Measurements from ENCODE around the gene MDM1.

MDM1 gene

GRCh38 chr12:68321140-68321539 lies 11.0 kb downstream of the MDM1 start:
- Histone ChIP-seq H3K4me1 (ENCODE audit: control insufficient read depth, low read depth, low read length) (no peaks in the 10 kb centered on the region), H3K23ac (ENCODE audit: low read length) (no peak overlapping the region), H3K79me2 (ENCODE audit: control insufficient read depth, insufficient read depth, low read length) (no peaks in the 10 kb centered on the region), H2BK15ac (replicated peaks; ENCODE audit: low read depth) (no peak overlapping the region), H3K4me2 (ENCODE audit: low read length) (no peak overlapping the region), H2BK120ac (ENCODE audit: low read depth, low read length) (no peak overlapping the region), H2BK5ac (ENCODE audit: low read length) (no peak overlapping the region), H4K8ac (ENCODE audit: low read depth, low read length) (no peak overlapping the region), H3K4me3 (ENCODE audit: low read length) (no peak overlapping the region), H3K56ac (ENCODE audit: low read length) (no peak overlapping the region), H3K79me1 (ENCODE audit: low read length) (no peaks in the 10 kb centered on the region), H2AK5ac (ENCODE audit: low read length) (no peak overlapping the region), H4K5ac (ENCODE audit: low read length) (no peak overlapping the region), H3K27ac (ENCODE audit: low read depth, low read length) (no peak overlapping the region), H3K18ac (ENCODE audit: low read length) (no peak overlapping the region), H3K36me3 (ENCODE audit: control insufficient read depth, insufficient read depth, low read length) (no peaks in the 10 kb centered on the region), H3K27me3 (ENCODE audit: insufficient read depth, low read length, poor library complexity) (no peaks in the 10 kb centered on the region), H3K9ac (ENCODE audit: low read length) (no peak overlapping the region), H3K4ac (ENCODE audit: low read depth, low read length) (no peak overlapping the region)
- WGBS (ENCODE audit: extremely low coverage, insufficient coverage, low lambda C conversion rate) = no CpG with 5 or more reads among the region's 2 CpGs
- no peak for DNase-seq

- Histone ChIP-seq H3K4me3 (ENCODE audit: low read length) (no peak overlapping the region), H4K5ac (ENCODE audit: low read length) (no peak overlapping the region), H3K18ac (ENCODE audit: low read length) (no peak overlapping the region), H2AK5ac (ENCODE audit: low read length) (no peak overlapping the region), H3K4ac (ENCODE audit: low read depth, low read length) (no peak overlapping the region), H2BK120ac (ENCODE audit: low read depth, low read length) (no peak overlapping the region), H3K23ac (ENCODE audit: low read length) (no peak overlapping the region), H3K4me1 (ENCODE audit: control insufficient read depth, low read depth, low read length) (no peaks in the 10 kb centered on the region), H2BK5ac (ENCODE audit: low read length) (no peak overlapping the region), H4K8ac (ENCODE audit: low read depth, low read length) (no peak overlapping the region), H3K56ac (ENCODE audit: low read length) (no peak overlapping the region), H3K27ac (ENCODE audit: low read depth, low read length) (no peak overlapping the region), H2BK15ac (replicated peaks; ENCODE audit: low read depth) (no peak overlapping the region), H3K27me3 (ENCODE audit: insufficient read depth, low read length, poor library complexity) (no peaks in the 10 kb centered on the region), H3K9ac (ENCODE audit: low read length) (no peak overlapping the region), H3K36me3 (ENCODE audit: control insufficient read depth, insufficient read depth, low read length) (no peaks in the 10 kb centered on the region), H3K4me2 (ENCODE audit: low read length) (no peak overlapping the region), H3K79me2 (ENCODE audit: control insufficient read depth, insufficient read depth, low read length) (no peaks in the 10 kb centered on the region), H3K79me1 (ENCODE audit: low read length) (no peaks in the 10 kb centered on the region)
- no CpG with 5 or more reads among the region's 11 CpGs for WGBS (ENCODE audit: extremely low coverage, insufficient coverage, low lambda C conversion rate)
- no peak for DNase-seq
Measured at GRCh38 chr12:68319988-68320623, 12.1 kb downstream of the MDM1 start.

GRCh38 chr12:68317047-68317667 lies 15.0 kb downstream of the MDM1 start:
- H2BK5ac ChIP-seq (ENCODE audit: low read length) = no peak overlapping the region
- WGBS (ENCODE audit: extremely low coverage, insufficient coverage, low lambda C conversion rate) = no CpG with 5 or more reads among the region's 1 CpG

GRCh38 chr12:68310370-68310769 lies 21.8 kb downstream of the MDM1 start:
- DNase-seq = no peak
- Histone ChIP-seq H3K4me1 (ENCODE audit: control insufficient read depth, low read depth, low read length) (no peaks in the 10 kb centered on the region), H3K56ac (ENCODE audit: low read length) (no peak overlapping the region), H2BK15ac (replicated peaks; ENCODE audit: low read depth) (no peak overlapping the region), H3K18ac (ENCODE audit: low read length) (no peak overlapping the region), H3K23ac (ENCODE audit: low read length) (no peak overlapping the region), H4K5ac (ENCODE audit: low read length) (no peak overlapping the region), H2AK5ac (ENCODE audit: low read length) (no peak overlapping the region), H3K4ac (ENCODE audit: low read depth, low read length) (no peak overlapping the region), H3K27me3 (ENCODE audit: insufficient read depth, low read length, poor library complexity) (no peaks in the 10 kb centered on the region), H4K8ac (ENCODE audit: low read depth, low read length) (no peak overlapping the region), H3K79me2 (ENCODE audit: control insufficient read depth, insufficient read depth, low read length) (no peaks in the 10 kb centered on the region), H3K9ac (ENCODE audit: low read length) (no peak overlapping the region), H3K4me3 (ENCODE audit: low read length) (no peak overlapping the region), H2BK120ac (ENCODE audit: low read depth, low read length) (no peak overlapping the region), H3K79me1 (ENCODE audit: low read length) (no peaks in the 10 kb centered on the region), H3K36me3 (ENCODE audit: control insufficient read depth, insufficient read depth, low read length) (no peaks in the 10 kb centered on the region), H2BK5ac (ENCODE audit: low read length) (no peak overlapping the region), H3K4me2 (ENCODE audit: low read length) (no peak overlapping the region), H3K27ac (ENCODE audit: low read depth, low read length) (no peak overlapping the region)
- no CpG with 5 or more reads among the region's 2 CpGs for WGBS (ENCODE audit: extremely low coverage, insufficient coverage, low lambda C conversion rate)

More at GRCh38 chr12:68317047-68317667, 15.0 kb downstream of the MDM1 start:
- Histone ChIP-seq H3K4me2 (ENCODE audit: low read length) (no peak overlapping the region), H3K23ac (ENCODE audit: low read length) (no peak overlapping the region), H2BK15ac (replicated peaks; ENCODE audit: low read depth) (no peak overlapping the region), H3K4me3 (ENCODE audit: low read length) (no peak overlapping the region), H3K4ac (ENCODE audit: low read depth, low read length) (no peak overlapping the region), H3K79me2 (ENCODE audit: control insufficient read depth, insufficient read depth, low read length) (no peaks in the 10 kb centered on the region), H3K4me1 (ENCODE audit: control insufficient read depth, low read depth, low read length) (no peaks in the 10 kb centered on the region), H3K27ac (ENCODE audit: low read depth, low read length) (no peak overlapping the region), H4K5ac (ENCODE audit: low read length) (no peak overlapping the region), H3K56ac (ENCODE audit: low read length) (no peak overlapping the region), H3K18ac (ENCODE audit: low read length) (no peak overlapping the region), H3K79me1 (ENCODE audit: low read length) (no peaks in the 10 kb centered on the region), H3K27me3 (ENCODE audit: insufficient read depth, low read length, poor library complexity) (no peaks in the 10 kb centered on the region), H4K8ac (ENCODE audit: low read depth, low read length) (no peak overlapping the region), H3K9ac (ENCODE audit: low read length) (no peak overlapping the region), H2AK5ac (ENCODE audit: low read length) (no peak overlapping the region), H3K36me3 (ENCODE audit: control insufficient read depth, insufficient read depth, low read length) (no peaks in the 10 kb centered on the region), H2BK120ac (ENCODE audit: low read depth, low read length) (no peak overlapping the region)
- DNase-seq = peak; percentile 34

GRCh38 chr12:68306564-68306963 lies 25.6 kb downstream of the MDM1 start:
- H2BK15ac ChIP-seq (replicated peaks; ENCODE audit: low read depth) = no peak overlapping the region
- H4K8ac ChIP-seq (ENCODE audit: low read depth, low read length) = no peak overlapping the region
- no peak overlapping the region for H3K27ac ChIP-seq (ENCODE audit: low read depth, low read length)
- H3K23ac ChIP-seq (ENCODE audit: low read length) = no peak overlapping the region
- no peak overlapping the region for H3K9ac ChIP-seq (ENCODE audit: low read length)
- H3K36me3 ChIP-seq (ENCODE audit: control insufficient read depth, insufficient read depth, low read length) = no peaks in the 10 kb centered on the region
- no peaks in the 10 kb centered on the region for H3K79me1 ChIP-seq (ENCODE audit: low read length)
- no peak overlapping the region for H3K4me2 ChIP-seq (ENCODE audit: low read length)
- H3K4ac ChIP-seq (ENCODE audit: low read depth, low read length) = no peak overlapping the region
- no peak overlapping the region for H4K5ac ChIP-seq (ENCODE audit: low read length)
- DNase-seq = no peak
- no peaks in the 10 kb centered on the region for H3K27me3 ChIP-seq (ENCODE audit: insufficient read depth, low read length, poor library complexity)
- no peak overlapping the region for H2BK5ac ChIP-seq (ENCODE audit: low read length)
- H3K4me3 ChIP-seq (ENCODE audit: low read length) = no peak overlapping the region
- no peak overlapping the region for H3K56ac ChIP-seq (ENCODE audit: low read length)
- WGBS (ENCODE audit: extremely low coverage, insufficient coverage, low lambda C conversion rate) = no CpG with 5 or more reads among the region's 1 CpG
- H2BK120ac ChIP-seq (ENCODE audit: low read depth, low read length) = no peak overlapping the region
- H3K79me2 ChIP-seq (ENCODE audit: control insufficient read depth, insufficient read depth, low read length) = no peaks in the 10 kb centered on the region
- no peak overlapping the region for H2AK5ac ChIP-seq (ENCODE audit: low read length)
- no peaks in the 10 kb centered on the region for H3K4me1 ChIP-seq (ENCODE audit: control insufficient read depth, low read depth, low read length)
- H3K18ac ChIP-seq (ENCODE audit: low read length) = no peak overlapping the region

- H3K27me3 ChIP-seq (ENCODE audit: insufficient read depth, low read length, poor library complexity) = no peaks in the 10 kb centered on the region
- H3K79me1 ChIP-seq (ENCODE audit: low read length) = no peaks in the 10 kb centered on the region
- no peak overlapping the region for H3K27ac ChIP-seq (ENCODE audit: low read depth, low read length)
- no peaks in the 10 kb centered on the region for H3K4me1 ChIP-seq (ENCODE audit: control insufficient read depth, low read depth, low read length)
- no peak overlapping the region for H3K4me2 ChIP-seq (ENCODE audit: low read length)
- no peak overlapping the region for H4K8ac ChIP-seq (ENCODE audit: low read depth, low read length)
- WGBS (ENCODE audit: extremely low coverage, insufficient coverage, low lambda C conversion rate) = no CpG with 5 or more reads among the region's 3 CpGs
- H3K23ac ChIP-seq (ENCODE audit: low read length) = no peak overlapping the region
- H3K4me3 ChIP-seq (ENCODE audit: low read length) = no peak overlapping the region
- H2BK5ac ChIP-seq (ENCODE audit: low read length) = no peak overlapping the region
- H3K18ac ChIP-seq (ENCODE audit: low read length) = no peak overlapping the region
- H3K56ac ChIP-seq (ENCODE audit: low read length) = no peak overlapping the region
- H3K79me2 ChIP-seq (ENCODE audit: control insufficient read depth, insufficient read depth, low read length) = no peaks in the 10 kb centered on the region
- H3K4ac ChIP-seq (ENCODE audit: low read depth, low read length) = no peak overlapping the region
- no peak overlapping the region for H3K9ac ChIP-seq (ENCODE audit: low read length)
- no peak overlapping the region for H2AK5ac ChIP-seq (ENCODE audit: low read length)
- no peak overlapping the region for H2BK120ac ChIP-seq (ENCODE audit: low read depth, low read length)
- H2BK15ac ChIP-seq (replicated peaks; ENCODE audit: low read depth) = no peak overlapping the region
- no peaks in the 10 kb centered on the region for H3K36me3 ChIP-seq (ENCODE audit: control insufficient read depth, insufficient read depth, low read length)
- no peak for DNase-seq
- no peak overlapping the region for H4K5ac ChIP-seq (ENCODE audit: low read length)
Measured at GRCh38 chr12:68305278-68305677, 26.9 kb downstream of the MDM1 start.
